ENCODE data around the gene NOVA2. TPM values are rescaled to one million over a fixed set of nuclear protein-coding genes. Genes with fewer than 3 reads are reported as not detected.
"Not testable (repeated sequence)": the region's sequence is repeated elsewhere in the genome, so short reads cannot be mapped to it uniquely, and the experiment has no call there.

The NOVA2 gene
- polyA plus RNA-seq, 3 donors = 2.8 to 4.1 (median 2.9) TPM

DNA sequence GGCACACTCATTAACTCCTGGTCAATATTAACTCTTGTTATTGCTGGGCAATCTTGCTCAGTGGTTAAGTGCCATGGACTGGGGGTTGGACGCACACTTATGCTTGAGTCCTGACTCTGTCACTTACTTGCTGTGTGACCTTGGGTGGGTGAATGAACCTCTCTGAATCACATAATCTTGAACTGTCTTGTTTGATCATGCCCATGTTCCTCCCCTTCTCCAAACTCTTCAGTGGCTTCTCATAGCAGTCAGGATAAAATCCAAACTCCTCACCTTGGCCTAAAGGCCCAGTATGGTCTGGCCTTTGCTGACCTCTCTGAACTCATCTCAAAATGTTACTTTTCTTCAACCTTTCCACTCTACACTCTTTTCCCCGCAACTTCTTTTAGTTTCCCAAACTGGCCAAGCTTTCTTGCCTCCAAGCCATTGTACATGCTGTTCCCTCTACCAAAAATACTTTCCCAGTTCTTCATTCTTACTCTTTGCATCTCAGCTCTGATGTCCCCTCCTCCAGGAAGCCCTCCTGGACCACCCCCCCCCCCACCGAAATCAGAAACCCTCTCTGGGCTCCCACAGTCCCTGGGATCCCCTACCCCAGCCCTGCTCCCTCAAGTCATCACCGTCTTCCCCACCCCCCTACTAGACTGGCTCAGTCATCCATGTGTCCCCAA, 73.6 kb downstream of the NOVA2 start:
- no peak for DNase-seq (ENCODE audit: low read depth in 3 of 3, low spot score in 2 of 3)

DNA sequence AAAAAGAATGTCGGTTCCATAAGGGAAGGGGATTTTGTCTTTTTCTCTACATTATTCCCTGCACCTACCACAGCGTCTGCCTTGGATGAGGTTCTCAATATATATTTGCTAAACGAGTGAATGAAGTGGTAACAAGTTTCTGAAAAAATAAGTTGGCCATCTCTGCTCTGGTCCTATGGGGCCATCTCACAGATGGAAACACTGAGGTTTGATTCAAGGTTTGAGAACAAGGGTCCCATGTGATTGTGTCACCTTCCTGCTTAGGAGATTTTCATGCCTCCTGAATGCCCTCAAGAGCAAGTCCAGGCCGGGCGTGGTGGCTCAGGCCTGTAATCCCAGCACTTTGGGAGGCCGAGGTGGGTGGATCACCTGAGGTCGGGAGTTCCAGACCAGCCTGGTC, 74.4 kb downstream of the NOVA2 start:
- DNase-seq (ENCODE audit: low read depth in 3 of 3, low spot score in 2 of 3) = no peak

DNA sequence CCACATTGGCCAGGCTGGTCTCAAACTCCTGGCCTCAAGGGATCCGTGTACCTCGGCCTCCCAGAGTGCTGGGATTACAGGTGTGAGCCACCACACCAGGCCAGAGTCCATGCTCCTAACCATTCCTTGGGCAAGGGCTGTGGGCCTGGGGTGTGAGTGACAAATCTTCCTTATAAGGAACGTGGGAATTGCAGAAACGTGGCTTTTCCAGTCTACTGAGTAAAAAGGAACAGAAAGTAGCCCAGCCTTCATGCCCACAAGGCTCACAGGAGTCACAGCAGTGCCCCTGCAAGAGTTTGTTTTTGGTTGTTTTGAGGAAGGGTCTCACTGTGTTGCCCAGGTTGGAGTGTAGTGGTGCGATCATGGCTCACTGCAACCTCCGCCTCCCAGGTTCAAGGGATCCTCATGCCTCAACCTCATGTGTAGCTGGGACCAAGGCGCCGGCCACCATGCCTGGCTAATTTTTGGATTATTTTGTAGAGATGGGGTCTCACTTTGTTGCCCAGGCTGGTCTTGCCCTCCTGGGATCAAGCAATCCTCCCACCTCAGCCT, 76.3 kb downstream of the NOVA2 start:
- no peak for DNase-seq (ENCODE audit: low read depth in 3 of 3, low spot score in 2 of 3)

DNA sequence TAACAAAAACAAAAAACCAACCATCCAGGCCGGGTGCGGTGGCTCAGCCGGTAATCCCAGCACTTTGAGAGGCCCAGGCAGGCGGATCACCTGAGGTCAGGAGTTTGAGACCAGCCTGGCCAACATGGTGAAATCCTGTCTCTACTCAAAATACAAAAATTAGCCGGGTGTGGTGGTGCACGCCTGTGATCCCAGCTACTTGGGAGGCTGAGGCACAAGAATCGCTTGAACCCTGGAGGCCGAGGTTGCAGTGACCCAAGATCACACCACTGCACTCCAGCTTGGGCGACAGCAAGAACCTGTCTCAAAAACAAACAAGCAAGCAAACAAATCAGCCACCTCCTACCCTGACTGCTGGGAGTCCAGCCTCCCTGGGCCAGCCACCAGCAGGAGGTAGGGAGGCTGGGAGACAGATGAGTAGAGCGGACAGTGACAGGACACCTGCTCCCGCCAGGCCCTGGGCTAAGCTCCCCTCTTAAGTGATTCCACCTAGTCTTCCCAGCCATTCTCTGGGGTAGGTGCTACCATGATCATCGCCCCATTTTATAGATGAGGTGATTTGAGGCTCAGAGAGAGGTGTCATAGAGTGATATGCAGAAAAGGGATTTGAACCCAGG, 77.6 kb downstream of the NOVA2 start:
- not testable (repeated sequence) for DNase-seq (ENCODE audit: low read depth in 3 of 3, low spot score in 2 of 3)

DNA sequence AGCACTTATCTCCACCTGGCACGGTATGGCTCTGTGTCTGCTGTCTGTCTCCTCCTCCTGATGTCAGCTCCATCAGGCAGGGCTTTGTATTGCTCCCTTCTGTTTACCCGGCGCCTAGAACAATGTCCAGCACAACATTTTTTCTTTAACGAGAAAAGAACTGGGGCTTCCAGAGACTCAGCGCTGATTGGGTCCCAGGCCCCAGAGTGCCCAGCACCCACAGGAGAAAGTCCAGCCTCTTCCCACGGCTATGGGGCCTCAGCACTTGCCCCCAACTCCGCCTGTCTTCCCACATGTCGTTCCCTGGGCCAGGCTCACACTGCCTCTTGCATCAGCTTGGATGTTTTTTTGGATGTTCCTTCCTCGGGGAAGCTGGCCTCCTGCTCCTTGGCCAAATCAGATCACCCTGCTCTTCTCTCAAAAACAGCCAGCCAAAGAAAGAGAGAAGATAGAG, 78.1 kb downstream of the NOVA2 start:
- no peak for DNase-seq (ENCODE audit: low read depth in 3 of 3, low spot score in 2 of 3)

DNA sequence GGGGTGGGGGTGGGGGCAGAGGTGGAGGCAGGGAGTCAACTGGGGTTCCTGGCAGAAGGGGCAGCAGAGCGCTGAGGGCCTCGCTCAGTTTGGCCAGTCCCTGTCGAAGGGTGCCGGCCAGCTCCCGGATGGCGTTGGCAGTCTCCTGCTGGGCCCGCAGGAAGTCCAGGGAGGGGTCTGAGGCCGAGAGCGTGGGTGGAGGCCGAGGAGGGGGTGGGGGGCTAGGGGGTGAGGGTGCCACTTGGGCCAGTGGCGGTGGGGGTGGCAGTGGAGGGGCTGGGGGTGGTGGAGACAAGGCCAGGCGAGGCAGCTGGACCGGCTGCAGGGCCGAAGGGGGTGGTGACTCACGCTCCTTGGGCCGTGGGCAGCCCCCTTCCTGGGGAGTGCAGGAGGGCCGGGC, 82.8 kb downstream of the NOVA2 start:
- no peak for DNase-seq (ENCODE audit: low read depth in 3 of 3, low spot score in 2 of 3)

DNA sequence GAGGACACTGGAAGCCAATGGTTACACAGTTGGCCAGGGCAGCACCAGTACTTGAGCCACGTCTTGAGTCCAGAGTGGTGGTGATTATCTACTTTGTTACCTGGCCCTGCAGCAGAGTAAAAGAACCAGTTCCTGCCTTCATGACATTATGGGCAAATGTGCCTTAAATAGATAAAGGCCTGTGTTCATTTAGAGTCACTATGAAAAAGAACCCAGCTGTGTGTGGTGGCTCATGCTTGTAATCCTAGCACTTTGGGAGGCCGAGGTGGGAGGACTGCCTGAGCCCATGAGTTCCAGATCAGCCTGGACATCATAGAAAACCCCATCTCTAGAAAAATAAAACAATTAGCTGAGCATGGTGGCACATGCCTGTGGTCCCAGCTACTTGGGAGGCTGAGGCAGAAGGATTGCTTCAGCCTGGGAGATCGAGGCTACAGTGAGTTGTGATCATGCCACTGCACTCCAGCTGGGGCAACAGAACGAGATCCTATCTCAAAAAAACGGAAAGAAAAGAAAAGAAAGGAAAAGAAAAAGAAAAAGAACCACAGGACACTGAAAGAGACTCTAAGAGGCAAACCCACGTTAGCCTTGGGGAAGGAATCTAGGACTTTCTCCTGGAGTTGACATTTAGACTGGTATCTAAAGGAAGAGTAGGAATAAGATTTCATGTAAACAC, 84.3 kb downstream of the NOVA2 start:
- no peak for DNase-seq (ENCODE audit: low read depth in 3 of 3, low spot score in 2 of 3)

DNA sequence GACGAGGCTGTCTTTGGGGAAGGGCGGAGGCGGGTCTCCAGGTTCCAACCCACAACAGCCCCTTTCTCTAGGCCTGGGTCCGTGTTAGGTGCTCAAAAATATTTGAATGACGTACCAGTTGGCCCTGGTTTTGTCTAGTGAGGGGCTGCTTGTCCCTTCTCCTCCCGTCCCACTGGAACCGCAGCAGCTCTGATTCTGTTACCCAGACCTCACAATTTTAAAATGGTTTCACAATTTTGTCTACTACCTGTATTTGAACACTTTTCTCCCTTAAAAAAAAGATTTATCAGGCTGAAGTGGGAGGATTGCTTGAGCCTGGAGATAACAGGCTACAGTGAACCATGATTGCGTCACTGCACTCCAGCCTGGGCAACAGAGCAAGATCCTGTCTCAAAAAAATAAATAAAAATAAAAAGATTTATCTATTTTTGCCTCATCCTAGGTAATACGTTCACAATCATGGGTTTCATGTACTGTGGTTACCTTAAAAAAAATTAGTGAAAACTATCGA, 86.4 kb downstream of the NOVA2 start:
- no peak for DNase-seq (ENCODE audit: low read depth in 3 of 3, low spot score in 2 of 3)

DNA sequence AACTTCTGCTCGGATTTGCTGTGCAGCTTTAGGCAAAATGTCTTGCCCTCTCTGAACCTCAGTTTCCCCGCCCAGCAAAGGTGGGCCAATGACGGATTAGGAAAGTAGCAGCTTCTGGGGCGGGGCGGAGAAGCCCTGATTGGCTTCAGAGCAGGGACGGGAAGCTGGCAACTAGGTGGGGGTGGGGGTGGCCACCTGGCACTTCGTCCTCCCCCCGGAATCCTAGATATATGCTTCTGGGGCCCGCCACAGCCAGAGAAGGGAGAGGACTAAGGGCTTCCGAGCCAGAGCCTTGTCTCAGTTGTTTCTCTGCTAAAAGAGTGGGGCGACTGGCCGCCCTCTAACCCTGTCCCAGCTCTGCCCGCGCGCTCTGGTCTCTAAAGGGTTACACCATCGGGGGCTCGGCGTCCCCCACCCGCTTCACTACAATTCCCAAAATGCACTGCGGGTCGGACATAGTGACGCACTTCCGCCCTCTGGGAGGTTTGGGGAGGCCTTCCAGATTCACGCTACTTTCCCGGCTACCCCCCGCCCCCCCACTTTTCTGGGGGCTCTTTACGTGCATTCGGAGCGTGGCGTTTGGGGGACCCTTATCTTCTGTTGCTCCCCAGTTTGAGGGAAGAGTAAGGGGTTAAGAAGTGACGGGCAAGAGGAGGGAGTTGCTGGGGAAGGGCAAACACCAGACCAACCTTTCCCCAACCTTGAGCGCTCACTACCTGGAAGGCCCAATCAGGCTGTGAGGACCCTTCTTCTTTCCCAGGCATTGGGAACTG, 87.1 kb downstream of the NOVA2 start:
- DNase-seq (ENCODE audit: low read depth in 3 of 3, low spot score in 2 of 3) = peak; percentile 85 to 93 (median 88)

DNA sequence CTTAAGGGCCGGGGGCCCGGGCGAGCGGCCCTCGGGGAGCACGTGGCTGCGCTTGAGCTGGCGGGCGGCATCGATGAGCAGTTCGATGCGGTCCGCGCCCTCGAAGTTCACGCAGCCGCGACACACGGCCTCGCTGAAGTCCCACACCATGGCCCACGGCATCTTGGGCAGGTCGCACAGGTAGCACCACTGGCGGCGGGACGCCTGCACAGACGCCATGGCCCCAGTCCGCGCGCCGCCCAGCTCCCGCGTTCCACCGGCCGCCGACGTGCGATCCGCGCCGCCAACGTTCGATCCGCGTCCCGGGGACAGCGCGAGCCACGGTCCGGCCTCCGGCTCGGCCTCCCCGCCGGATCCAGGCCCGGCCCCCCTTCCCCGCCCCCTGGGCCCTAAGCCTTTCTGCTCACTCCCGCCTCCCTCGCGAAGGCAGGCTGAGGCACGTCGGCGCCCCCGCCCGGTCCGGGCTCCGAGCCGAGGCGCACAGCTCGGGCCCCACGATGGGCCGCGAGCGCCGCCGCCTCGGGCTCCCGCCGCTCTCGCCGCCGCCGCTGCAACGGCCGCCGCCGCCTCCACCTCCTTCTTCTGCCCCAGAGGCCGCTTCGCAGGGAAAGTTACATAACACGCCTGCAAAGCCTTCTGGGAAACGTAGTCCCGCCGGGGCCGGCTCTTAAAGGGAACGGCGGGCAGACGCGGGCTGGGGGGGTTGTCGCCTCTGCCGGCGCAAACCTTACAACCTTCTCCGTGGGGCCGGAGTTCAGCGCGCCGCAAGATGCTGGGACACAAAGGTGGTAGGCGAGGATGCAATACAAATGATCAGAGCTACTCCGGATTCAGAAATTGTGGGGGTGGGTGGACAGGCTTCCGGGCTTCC, 87.9 kb downstream of the NOVA2 start, which contains the start of gene IRF2BP1:
IRF2BP1 (minus strand) TSS at position 586 of the 871 bp plus-strand sequence; CDS start at position 219, 367 bp downstream.
- peak in 2 of 3 donors; percentile 86 to 88 for DNase-seq (ENCODE audit: low read depth in 3 of 3, low spot score in 2 of 3)

DNA sequence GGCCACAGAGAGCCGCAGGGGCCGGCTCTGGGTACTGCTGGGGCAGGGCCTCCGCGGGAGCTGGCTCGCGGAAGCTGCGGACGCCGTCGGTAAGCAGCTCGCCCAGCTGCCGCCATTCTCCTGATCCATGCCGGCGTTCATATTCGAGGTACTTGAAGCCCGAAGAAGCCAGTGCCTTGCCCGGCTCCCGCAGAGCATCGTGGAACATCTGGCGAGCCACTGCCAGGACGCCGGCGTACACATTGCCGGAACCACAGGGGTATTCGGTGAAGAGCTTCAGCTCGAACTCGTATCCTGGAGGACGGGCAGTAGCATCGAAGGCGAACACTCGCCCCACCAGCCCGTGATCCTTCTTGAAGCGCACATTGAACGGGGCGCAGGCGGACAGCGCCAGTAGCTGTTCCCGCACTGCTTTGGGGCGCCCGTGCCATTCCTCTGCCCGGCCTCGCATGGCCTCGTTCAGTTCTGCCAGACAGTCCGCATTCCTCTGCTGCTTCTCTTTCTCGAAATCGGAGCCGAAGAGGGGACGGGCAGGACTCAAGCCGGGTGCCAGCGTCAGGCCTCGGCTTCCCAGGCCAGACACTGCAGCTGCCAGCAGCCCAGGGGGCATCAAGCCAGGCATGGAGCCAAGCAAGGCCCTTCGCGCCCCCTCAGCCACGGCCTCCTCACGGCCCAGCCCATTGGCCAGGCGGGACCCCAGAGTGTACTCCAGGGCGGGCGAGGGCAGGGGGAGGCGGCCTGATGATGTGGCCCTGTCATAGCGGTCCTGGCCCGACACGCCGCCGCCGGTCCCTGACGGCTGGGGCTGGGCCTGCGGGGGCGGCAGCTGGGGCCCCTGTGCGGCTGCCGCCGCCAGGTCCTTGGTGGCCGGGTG, 88.7 kb downstream of the NOVA2 start:
- DNase-seq (ENCODE audit: low read depth in 3 of 3, low spot score in 2 of 3) = no peak

DNA sequence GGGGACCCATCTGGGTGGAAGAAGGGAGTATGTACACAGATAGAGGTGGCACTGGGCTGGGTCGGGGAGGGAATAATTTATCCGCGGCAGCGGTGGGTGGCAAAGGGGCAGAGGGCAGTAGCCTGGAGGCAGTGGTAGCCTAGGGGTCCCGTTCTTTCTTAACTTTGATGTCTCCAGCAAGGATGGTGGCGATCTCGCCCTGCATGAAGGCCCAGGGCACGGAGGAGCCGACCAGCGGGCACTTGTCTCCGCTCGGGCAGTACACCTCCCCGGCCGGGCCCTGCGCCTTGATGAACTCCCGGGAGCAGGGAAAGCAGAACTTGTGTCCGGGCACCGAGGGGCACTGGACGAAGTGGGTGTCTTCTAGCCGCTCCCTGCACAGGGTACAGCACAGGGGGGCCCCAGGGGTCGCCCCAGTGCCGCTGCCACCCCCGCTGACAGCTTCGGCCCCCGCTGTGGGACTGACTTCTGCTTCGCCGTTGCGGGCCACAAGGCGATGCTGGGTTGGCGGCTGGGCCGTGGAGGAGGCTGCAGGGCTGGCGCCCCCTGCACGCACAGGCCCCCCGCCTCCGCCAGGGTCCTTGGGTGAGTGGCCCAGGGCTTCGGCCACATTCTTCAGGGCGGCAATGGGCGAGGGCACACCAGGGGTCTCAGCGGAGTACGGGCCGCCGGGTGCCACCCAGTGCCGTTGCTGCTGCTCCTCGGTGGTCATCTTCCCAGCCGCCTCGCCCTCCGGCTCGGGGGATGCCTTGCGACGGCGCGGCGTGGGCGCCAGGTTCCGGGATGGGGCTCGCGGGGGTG, 89.6 kb downstream of the NOVA2 start:
- no peak for DNase-seq (ENCODE audit: low read depth in 3 of 3, low spot score in 2 of 3)

Other genes starting within 250 kb of the NOVA2 start
- 10 to 100 TPM in 2 of 3 donors, 1 to 10 TPM in 1; 9.6 to 11.8 (median 11.7) TPM for gene FBXO46, start 243.0 kb downstream of the NOVA2 start, polyA plus RNA-seq (ENCODE audit: insufficient read length in 3 of 3)
- not detected for gene MEIOSIN, start 240.4 kb downstream of the NOVA2 start, polyA plus RNA-seq (ENCODE audit: insufficient read length in 3 of 3)
- gene SIX5, start 204.6 kb downstream of the NOVA2 start, polyA plus RNA-seq (ENCODE audit: insufficient read length in 3 of 3) = 10 to 100 TPM; 12.1 to 14.4 (median 12.8) TPM
- 10 to 100 TPM; 31.5 to 37.5 (median 35.4) TPM for gene DMPK, start 191.4 kb downstream of the NOVA2 start, polyA plus RNA-seq (ENCODE audit: insufficient read length in 3 of 3)
- gene DMWD, start 181.0 kb downstream of the NOVA2 start, polyA plus RNA-seq (ENCODE audit: insufficient read length in 3 of 3) = 10 to 100 TPM; 21.6 to 25.8 (median 23.8) TPM
- not detected for gene RSPH6A, start 158.6 kb downstream of the NOVA2 start, polyA plus RNA-seq (ENCODE audit: insufficient read length in 3 of 3)
- gene SYMPK, start 110.7 kb downstream of the NOVA2 start, polyA plus RNA-seq (ENCODE audit: insufficient read length in 3 of 3) = 10 to 100 TPM; 53.8 to 64.9 (median 54.5) TPM
- gene FOXA3, start 109.5 kb downstream of the NOVA2 start, polyA plus RNA-seq (ENCODE audit: insufficient read length in 3 of 3) = under 1 TPM; 0.30 to 0.39 (median 0.36) TPM
- 10 to 100 TPM; 14.0 to 18.6 (median 15.8) TPM for gene IRF2BP1, start 87.7 kb downstream of the NOVA2 start, polyA plus RNA-seq (ENCODE audit: insufficient read length in 3 of 3)
- 1 to 10 TPM; 2.8 to 3.8 (median 3.1) TPM for gene MYPOP, start 71.3 kb downstream of the NOVA2 start, polyA plus RNA-seq (ENCODE audit: insufficient read length in 3 of 3)
- not detected for gene NANOS2, start 59.1 kb downstream of the NOVA2 start, polyA plus RNA-seq (ENCODE audit: insufficient read length in 3 of 3)
- gene CCDC61, start 21.6 kb upstream of the NOVA2 start, polyA plus RNA-seq (ENCODE audit: insufficient read length in 3 of 3) = 10 to 100 TPM in 2 of 3 donors, 1 to 10 TPM in 1; 9.6 to 10.7 (median 10.5) TPM
- under 1 TPM in 2 of 3 donors, not detected in 1; 0.29 to 0.67 TPM for gene PGLYRP1, start 49.2 kb upstream of the NOVA2 start, polyA plus RNA-seq (ENCODE audit: insufficient read length in 3 of 3)
- under 1 TPM; 0.06 to 0.35 (median 0.17) TPM for gene IGFL4, start 67.1 kb upstream of the NOVA2 start, polyA plus RNA-seq (ENCODE audit: insufficient read length in 3 of 3)
- not detected for gene IGFL3, start 150.8 kb upstream of the NOVA2 start, polyA plus RNA-seq (ENCODE audit: insufficient read length in 3 of 3)
- gene IGFL2, start 174.4 kb upstream of the NOVA2 start, polyA plus RNA-seq (ENCODE audit: insufficient read length in 3 of 3) = not detected

All from right renal cortex interstitium (tissue), 3 donors.